Endothelial cell of umbilical vein (primary cell): ENCODE results near the gene ZNF804B. TPM values are rescaled to one million over a fixed set of nuclear protein-coding genes. Genes with fewer than 3 reads are reported as not detected.

Source experiments
- BruUV-seq: library from RNA; stranded (reverse); fragments of 400-500 nt; replicated peaks from 2 replicates; lab custom pipeline; 2021; lab: Mats Ljungman, UMichigan
- CTCF ChIA-PET: fragments of 300-600, 350-600 bp; sonication (Branson Sonifier 250); formaldehyde crosslinking; loops from one replicate; lab custom pipeline; 2021; ENCODE audit warnings: antibody characterized with exemption, inconsistent platforms; lab: Charles Lee
- POLR2A ChIA-PET: fragments of 300-600, 350-600 bp; sonication (Branson Sonifier 250); formaldehyde crosslinking; loops from one replicate; lab custom pipeline; 2021; ENCODE audit warnings: antibody characterized with exemption, inconsistent platforms; lab: Charles Lee
- DNase-seq: peaks from one replicate; pipeline ENCODE4 v3.0.0-alpha.2; 2011; ENCODE audit warnings: low read depth, low spot score
- FAIRE-seq: peaks from 2 replicates; lab custom pipeline; 2011; peaks lifted over from hg19 to GRCh38; lab: Jason Lieb, UNC
- H2AFZ ChIP-seq: 2 replicates; pipeline ENCODE4 v1.6.0; 2012; ENCODE audit warnings: low read depth, low read length, control low read depth, inconsistent platforms
- H3K27ac ChIP-seq: 2 replicates; pipeline ENCODE4 v1.5.1; 2011; ENCODE audit warnings: low read depth, mild to moderate bottlenecking, control low read depth, low read length, moderate library complexity; ENCODE audit not compliant: insufficient read depth
- H3K27me3 ChIP-seq, 2 experiments: 2 replicates each; pipeline versions ENCODE4 v1.6.0 to v1.6.1; 2011; ENCODE audit warnings: low read length in 2 of 2, mixed read lengths in 1 of 2; ENCODE audit not compliant: control insufficient read depth in 2 of 2, insufficient read depth in 2 of 2
- H3K36me3 ChIP-seq, 2 experiments: 2 replicates in 1 of 2; 3 replicates in 1 of 2; pipeline ENCODE4 v1.5.1; 2011; ENCODE audit warnings: low read length in 2 of 2, mild to moderate bottlenecking in 1 of 2, moderate library complexity in 1 of 2; ENCODE audit not compliant: control insufficient read depth in 2 of 2, insufficient read depth in 2 of 2; ENCODE audit errors: extremely low read depth in 1 of 2
- H3K4me1 ChIP-seq: 3 replicates; pipeline ENCODE4 v1.5.1; 2011; ENCODE audit warnings: mild to moderate bottlenecking, low read length; ENCODE audit not compliant: control insufficient read depth, insufficient read depth; ENCODE audit errors: extremely low read depth
- H3K4me2 ChIP-seq: 2 replicates; pipeline ENCODE4 v1.6.1; 2011; ENCODE audit warnings: low read length, control low read depth, mixed read lengths; ENCODE audit not compliant: insufficient read depth
- H3K4me3 ChIP-seq, 3 experiments: fragments of 200-600 bp in 1 of 3; sonication (generic), shearing (Covaris generic) in 1 of 3; replicated peaks in 1 of 3; 2 replicates each; pipeline ENCODE4 v1.5.1; 2011 to 2016; ENCODE audit warnings: control low read depth in 3 of 3, low read length in 3 of 3, mild to moderate bottlenecking in 2 of 3, inconsistent platforms in 1 of 3, low read depth in 1 of 3, moderate library complexity in 1 of 3; ENCODE audit not compliant: insufficient read depth in 1 of 3
- H3K79me2 ChIP-seq: 2 replicates; pipeline ENCODE4 v1.6.0; 2012; ENCODE audit warnings: low read length, inconsistent platforms; ENCODE audit not compliant: control insufficient read depth, insufficient read depth
- H3K9ac ChIP-seq: replicated peaks from 2 replicates; pipeline ENCODE3; 2011; ENCODE audit warnings: low read length, control low read depth; ENCODE audit not compliant: insufficient read depth; ENCODE audit errors: extremely low read depth
- H3K9me1 ChIP-seq: replicated peaks from 3 replicates; pipeline ENCODE4 v1.6.0; 2011; ENCODE audit warnings: mild to moderate bottlenecking, low read length; ENCODE audit not compliant: control insufficient read depth, insufficient read depth; ENCODE audit errors: extremely low read depth
- H3K9me3 ChIP-seq: replicated peaks from 2 replicates; pipeline ENCODE4 v1.5.1; 2012; ENCODE audit warnings: low read length, inconsistent platforms; ENCODE audit not compliant: control insufficient read depth, insufficient read depth
- H4K20me1 ChIP-seq: replicated peaks from 2 replicates; pipeline ENCODE3; 2011; ENCODE audit warnings: mild to moderate bottlenecking, low read length; ENCODE audit not compliant: control insufficient read depth, insufficient read depth; ENCODE audit errors: extremely low read depth
- CTCF ChIP-seq, 2 donors: IDR thresholded peaks; 1 replicate in 1 of 2; 2 replicates in 1 of 2; pipeline ENCODE4 v1.5.1; 2011; ENCODE audit warnings: low read length in 2 of 2, mild to moderate bottlenecking in 2 of 2, moderate library complexity in 2 of 2, control low read depth in 1 of 2, inconsistent platforms in 1 of 2, low read depth in 1 of 2; ENCODE audit not compliant: insufficient read depth in 1 of 2; ENCODE audit errors: extremely low read depth in 1 of 2
- EZH2 ChIP-seq: IDR thresholded peaks from 2 replicates; pipeline ENCODE4 v1.6.1; 2012; ENCODE audit warnings: borderline replicate concordance, low read depth, mild to moderate bottlenecking, moderate library complexity, low read length, inconsistent platforms; ENCODE audit not compliant: severe bottlenecking
- FOS ChIP-seq: IDR thresholded peaks from 2 replicates; pipeline ENCODE4 v1.6.1; 2011; ENCODE audit warnings: mild to moderate bottlenecking, low read length, moderate library complexity, borderline replicate concordance; ENCODE audit not compliant: insufficient read depth
- GATA2 ChIP-seq: IDR thresholded peaks from 2 replicates; pipeline ENCODE4 v1.7.0; 2011; ENCODE audit warnings: low read depth, mild to moderate bottlenecking, moderate library complexity, mixed read lengths, low read length; ENCODE audit not compliant: insufficient read length, insufficient read depth
- JUN ChIP-seq: IDR thresholded peaks from 2 replicates; pipeline ENCODE4 v1.6.1; 2011; ENCODE audit warnings: borderline replicate concordance, low read depth; ENCODE audit not compliant: insufficient read length, insufficient read depth
- MYC ChIP-seq: IDR thresholded peaks from one replicate; pipeline ENCODE4 v1.6.1; 2011; ENCODE audit warnings: mild to moderate bottlenecking, low read depth, low read length
- POLR2A ChIP-seq: IDR thresholded peaks from 2 replicates; pipeline ENCODE4 v1.6.1; 2012; ENCODE audit warnings: low read depth, mild to moderate bottlenecking, control low read depth, low read length
- POLR2AphosphoS5 ChIP-seq: IDR thresholded peaks from 2 replicates; pipeline ENCODE4 v1.6.1; 2012; ENCODE audit warnings: low read depth, mild to moderate bottlenecking, control low read depth, low read length, moderate library complexity; ENCODE audit not compliant: insufficient read depth
- dilution Hi-C: fragments of 300-500 bp; cut with MboI; formaldehyde crosslinking; loops from one replicate; pipeline ENCODE4 v1.15.0; 2019; ENCODE audit warnings: low sequenced_read_pairs; ENCODE audit not compliant: extremely low pct_ligation_motif_present
- intact Hi-C: fragments of 100-400 bp; cut with micrococcal nuclease; formaldehyde crosslinking; loops from one replicate; pipeline ENCODE4 v1.10.0; 2022
- polyA plus RNA-seq, 4 experiments: library from polyadenylated mRNA; depleted of rRNA in 3 of 4; stranded (reverse) in 3 of 4; unstranded in 1 of 4; fragments of >200 nt; gene quantifications; 2 replicates each; pipeline versions ENCODE4 v1.2.1 to v1.2.3, GENCODE V29; 2011 to 2012; ENCODE audit warnings: missing spikeins in 1 of 4
- total RNA-seq: library from RNA; stranded (reverse); gene quantifications from 2 replicates; pipeline ENCODE4 v1.2.3, GENCODE V29; 2021
- TF ChIP-seq, protein P1 (sequence below): IDR thresholded peaks from 2 replicates; pipeline ENCODE4 v1.6.1; 2011; ENCODE audit not compliant: insufficient read depth, insufficient read length

Gene ZNF804B
- total and polyA plus RNA-seq, 2 donors (not counting 3 experiments of a cell fraction or from before 2014, with no cell fraction given), result not detected

DNA sequence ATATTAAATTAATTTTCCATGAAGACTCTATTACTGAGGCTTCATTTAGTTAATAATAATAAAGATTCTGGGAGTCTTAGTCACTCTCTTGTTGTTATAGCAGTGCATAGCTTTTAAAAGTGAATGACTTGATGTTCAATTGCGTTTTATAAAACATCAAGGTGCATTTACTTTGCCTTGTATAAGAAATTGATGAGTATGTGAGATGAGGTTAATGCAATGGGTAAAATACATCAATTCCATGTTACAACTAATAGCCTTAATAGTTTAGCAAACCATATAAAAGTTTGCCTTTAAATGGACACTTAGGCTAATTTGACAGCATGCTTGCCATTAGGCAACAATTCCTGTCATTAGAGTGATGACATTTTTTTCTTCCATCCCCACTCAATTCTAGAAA lies 209.7 kb downstream of the ZNF804B start:
- no TSS peak for BruUV-seq
- intact Hi-C loops, result no loop called here
- dilution Hi-C loops, result no loop called here
- Histone ChIP-seq H4K20me1 (no peaks in the 10 kb centered on the region), H3K79me2 (no peaks in the 10 kb centered on the region), H3K4me2 (no peak overlapping the region), H3K4me1 (no peaks in the 10 kb centered on the region), H3K9me1 (no peaks in the 10 kb centered on the region), H3K27ac (no peak overlapping the region), H3K27me3 (no peaks in the 10 kb centered on the region), H3K4me3 (no peak overlapping the region), H2AFZ (no peak overlapping the region), H3K36me3 (no peaks in the 10 kb centered on the region), H3K9ac (no peak overlapping the region), H3K9me3 (no peaks in the 10 kb centered on the region)
- POLR2A ChIA-PET, result no interaction called here
- TF ChIP-seq JUN (no peak), MYC (no peak), GATA2 (no peak), POLR2AphosphoS5 (no peak), EZH2 (no peak), POLR2A (no peak), FOS (no peak), CTCF (IDR thresholded peaks at IDR 0.05; ENCODE audit: extremely low read depth in 1 of 2, insufficient read depth in 1 of 2, low read depth in 1 of 2, low read length in 2 of 2) (no peak)
- TF ChIP-seq, protein P1, sequence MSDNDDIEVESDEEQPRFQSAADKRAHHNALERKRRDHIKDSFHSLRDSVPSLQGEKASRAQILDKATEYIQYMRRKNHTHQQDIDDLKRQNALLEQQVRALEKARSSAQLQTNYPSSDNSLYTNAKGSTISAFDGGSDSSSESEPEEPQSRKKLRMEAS, result no peak
- no peak for DNase-seq
- CTCF ChIA-PET, result no interaction called here
- no peak for FAIRE-seq
